ENCODE results near the gene LIG3.

DNA sequence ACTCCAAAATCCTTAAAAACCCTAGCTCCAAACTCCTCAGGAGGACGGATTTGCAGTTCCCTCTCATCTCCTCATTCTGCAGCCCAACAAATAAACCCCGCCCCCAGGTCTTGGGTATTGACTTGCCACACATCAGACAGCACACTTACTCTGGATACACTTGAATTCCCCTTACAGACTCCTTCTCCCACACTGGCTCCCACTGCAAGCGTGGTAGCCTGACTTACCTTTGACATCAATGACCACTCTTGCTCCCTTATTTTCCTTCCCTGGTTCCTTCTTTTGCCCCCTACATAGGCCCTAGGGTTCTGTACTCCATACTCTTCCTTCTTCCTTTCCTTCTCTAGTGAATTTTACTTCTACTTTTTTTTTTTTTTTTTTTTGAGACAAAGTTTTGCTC, 75.7 kb downstream of the LIG3 start:
- TF ChIP-seq ZFP30 (CRISPR knock-in tag; IDR thresholded peaks at IDR 0.05) (no peak), ZFP3 (CRISPR knock-in tag; IDR thresholded peaks at IDR 0.05) (no peak)
- TF ChIP-seq, protein P1, sequence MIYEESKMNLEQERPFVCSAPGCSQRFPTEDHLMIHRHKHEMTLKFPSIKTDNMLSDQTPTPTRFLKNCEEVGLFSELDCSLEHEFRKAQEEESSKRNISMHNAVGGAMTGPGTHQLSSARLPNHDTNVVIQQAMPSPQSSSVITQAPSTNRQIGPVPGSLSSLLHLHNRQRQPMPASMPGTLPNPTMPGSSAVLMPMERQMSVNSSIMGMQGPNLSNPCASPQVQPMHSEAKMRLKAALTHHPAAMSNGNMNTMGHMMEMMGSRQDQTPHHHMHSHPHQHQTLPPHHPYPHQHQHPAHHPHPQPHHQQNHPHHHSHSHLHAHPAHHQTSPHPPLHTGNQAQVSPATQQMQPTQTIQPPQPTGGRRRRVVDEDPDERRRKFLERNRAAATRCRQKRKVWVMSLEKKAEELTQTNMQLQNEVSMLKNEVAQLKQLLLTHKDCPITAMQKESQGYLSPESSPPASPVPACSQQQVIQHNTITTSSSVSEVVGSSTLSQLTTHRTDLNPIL (CRISPR knock-in tag; IDR thresholded peaks at IDR 0.05; ENCODE audit: low read depth) = no peak
